Endothelial cell of umbilical vein (primary cell): Measurements from ENCODE around the gene INPP5K. TPM values are rescaled to one million over a fixed set of nuclear protein-coding genes. Genes with fewer than 3 reads are reported as not detected.

Experiments
- BruUV-seq: library from RNA; stranded (reverse); fragments of 400-500 nt; replicated peaks from 2 replicates; lab custom pipeline; 2021; lab: Mats Ljungman, UMichigan
- CTCF ChIA-PET: fragments of 300-600, 350-600 bp; sonication (Branson Sonifier 250); formaldehyde crosslinking; loops from one replicate; lab custom pipeline; 2021; ENCODE audit warnings: antibody characterized with exemption, inconsistent platforms; lab: Charles Lee
- POLR2A ChIA-PET: fragments of 300-600, 350-600 bp; sonication (Branson Sonifier 250); formaldehyde crosslinking; loops from one replicate; lab custom pipeline; 2021; ENCODE audit warnings: antibody characterized with exemption, inconsistent platforms; lab: Charles Lee
- DNase-seq: peaks from one replicate; pipeline ENCODE4 v3.0.0-alpha.2; 2011; ENCODE audit warnings: low read depth, low spot score
- FAIRE-seq: peaks from 2 replicates; lab custom pipeline; 2011; peaks lifted over from hg19 to GRCh38; lab: Jason Lieb, UNC
- H2AFZ ChIP-seq: 2 replicates; pipeline ENCODE4 v1.6.0; 2012; ENCODE audit warnings: low read depth, low read length, control low read depth, inconsistent platforms
- H3K27ac ChIP-seq: 2 replicates; pipeline ENCODE4 v1.5.1; 2011; ENCODE audit warnings: low read depth, mild to moderate bottlenecking, control low read depth, low read length, moderate library complexity; ENCODE audit not compliant: insufficient read depth
- H3K27me3 ChIP-seq, 2 experiments: 2 replicates each; pipeline versions ENCODE4 v1.6.0 to v1.6.1; 2011; ENCODE audit warnings: low read length in 2 of 2, mixed read lengths in 1 of 2; ENCODE audit not compliant: control insufficient read depth in 2 of 2, insufficient read depth in 2 of 2
- H3K36me3 ChIP-seq, 2 experiments: 2 replicates in 1 of 2; 3 replicates in 1 of 2; pipeline ENCODE4 v1.5.1; 2011; ENCODE audit warnings: low read length in 2 of 2, mild to moderate bottlenecking in 1 of 2, moderate library complexity in 1 of 2; ENCODE audit not compliant: control insufficient read depth in 2 of 2, insufficient read depth in 2 of 2; ENCODE audit errors: extremely low read depth in 1 of 2
- H3K4me1 ChIP-seq: 3 replicates; pipeline ENCODE4 v1.5.1; 2011; ENCODE audit warnings: mild to moderate bottlenecking, low read length; ENCODE audit not compliant: control insufficient read depth, insufficient read depth; ENCODE audit errors: extremely low read depth
- H3K4me2 ChIP-seq: 2 replicates; pipeline ENCODE4 v1.6.1; 2011; ENCODE audit warnings: low read length, control low read depth, mixed read lengths; ENCODE audit not compliant: insufficient read depth
- H3K4me3 ChIP-seq, 3 experiments: fragments of 200-600 bp in 1 of 3; sonication (generic), shearing (Covaris generic) in 1 of 3; replicated peaks in 1 of 3; 2 replicates each; pipeline ENCODE4 v1.5.1; 2011 to 2016; ENCODE audit warnings: control low read depth in 3 of 3, low read length in 3 of 3, mild to moderate bottlenecking in 2 of 3, inconsistent platforms in 1 of 3, low read depth in 1 of 3, moderate library complexity in 1 of 3; ENCODE audit not compliant: insufficient read depth in 1 of 3
- H3K79me2 ChIP-seq: 2 replicates; pipeline ENCODE4 v1.6.0; 2012; ENCODE audit warnings: low read length, inconsistent platforms; ENCODE audit not compliant: control insufficient read depth, insufficient read depth
- H3K9ac ChIP-seq: replicated peaks from 2 replicates; pipeline ENCODE3; 2011; ENCODE audit warnings: low read length, control low read depth; ENCODE audit not compliant: insufficient read depth; ENCODE audit errors: extremely low read depth
- H3K9me1 ChIP-seq: replicated peaks from 3 replicates; pipeline ENCODE4 v1.6.0; 2011; ENCODE audit warnings: mild to moderate bottlenecking, low read length; ENCODE audit not compliant: control insufficient read depth, insufficient read depth; ENCODE audit errors: extremely low read depth
- H3K9me3 ChIP-seq: replicated peaks from 2 replicates; pipeline ENCODE4 v1.5.1; 2012; ENCODE audit warnings: low read length, inconsistent platforms; ENCODE audit not compliant: control insufficient read depth, insufficient read depth
- H4K20me1 ChIP-seq: replicated peaks from 2 replicates; pipeline ENCODE3; 2011; ENCODE audit warnings: mild to moderate bottlenecking, low read length; ENCODE audit not compliant: control insufficient read depth, insufficient read depth; ENCODE audit errors: extremely low read depth
- CTCF ChIP-seq, 2 donors: IDR thresholded peaks; 1 replicate in 1 of 2; 2 replicates in 1 of 2; pipeline ENCODE4 v1.5.1; 2011; ENCODE audit warnings: low read length in 2 of 2, mild to moderate bottlenecking in 2 of 2, moderate library complexity in 2 of 2, control low read depth in 1 of 2, inconsistent platforms in 1 of 2, low read depth in 1 of 2; ENCODE audit not compliant: insufficient read depth in 1 of 2; ENCODE audit errors: extremely low read depth in 1 of 2
- EZH2 ChIP-seq: IDR thresholded peaks from 2 replicates; pipeline ENCODE4 v1.6.1; 2012; ENCODE audit warnings: borderline replicate concordance, low read depth, mild to moderate bottlenecking, moderate library complexity, low read length, inconsistent platforms; ENCODE audit not compliant: severe bottlenecking
- FOS ChIP-seq: IDR thresholded peaks from 2 replicates; pipeline ENCODE4 v1.6.1; 2011; ENCODE audit warnings: mild to moderate bottlenecking, low read length, moderate library complexity, borderline replicate concordance; ENCODE audit not compliant: insufficient read depth
- GATA2 ChIP-seq: IDR thresholded peaks from 2 replicates; pipeline ENCODE4 v1.7.0; 2011; ENCODE audit warnings: low read depth, mild to moderate bottlenecking, moderate library complexity, mixed read lengths, low read length; ENCODE audit not compliant: insufficient read length, insufficient read depth
- JUN ChIP-seq: IDR thresholded peaks from 2 replicates; pipeline ENCODE4 v1.6.1; 2011; ENCODE audit warnings: borderline replicate concordance, low read depth; ENCODE audit not compliant: insufficient read length, insufficient read depth
- MAX ChIP-seq: IDR thresholded peaks from 2 replicates; pipeline ENCODE4 v1.6.1; 2011; ENCODE audit not compliant: insufficient read depth, insufficient read length
- MYC ChIP-seq: IDR thresholded peaks from one replicate; pipeline ENCODE4 v1.6.1; 2011; ENCODE audit warnings: mild to moderate bottlenecking, low read depth, low read length
- POLR2A ChIP-seq: IDR thresholded peaks from 2 replicates; pipeline ENCODE4 v1.6.1; 2012; ENCODE audit warnings: low read depth, mild to moderate bottlenecking, control low read depth, low read length
- POLR2AphosphoS5 ChIP-seq: IDR thresholded peaks from 2 replicates; pipeline ENCODE4 v1.6.1; 2012; ENCODE audit warnings: low read depth, mild to moderate bottlenecking, control low read depth, low read length, moderate library complexity; ENCODE audit not compliant: insufficient read depth
- dilution Hi-C: fragments of 300-500 bp; cut with MboI; formaldehyde crosslinking; loops from one replicate; pipeline ENCODE4 v1.15.0; 2019; ENCODE audit warnings: low sequenced_read_pairs; ENCODE audit not compliant: extremely low pct_ligation_motif_present
- intact Hi-C: fragments of 100-400 bp; cut with micrococcal nuclease; formaldehyde crosslinking; loops from one replicate; pipeline ENCODE4 v1.10.0; 2022
- polyA plus RNA-seq, 4 experiments: library from polyadenylated mRNA; depleted of rRNA in 3 of 4; stranded (reverse) in 3 of 4; unstranded in 1 of 4; fragments of >200 nt; gene quantifications; 2 replicates each; pipeline versions ENCODE4 v1.2.1 to v1.2.3, GENCODE V29; 2011 to 2012; ENCODE audit warnings: missing spikeins in 1 of 4
- total RNA-seq: library from RNA; stranded (reverse); gene quantifications from 2 replicates; pipeline ENCODE4 v1.2.3, GENCODE V29; 2021

Gene INPP5K
- total and polyA plus RNA-seq, 2 donors (not counting 3 experiments of a cell fraction or from before 2014, with no cell fraction given) = 44.2 to 54.1 TPM

GRCh38 chr17:1462164-1463112 lies 54.0 kb downstream of the INPP5K start:
- ChIA-PET POLR2A (no interaction called here), CTCF (interaction anchor here (1.1 to 6.0 kb wide), 3 partner anchors 10 to 97 kb away, joined by 3 to 30 read pairs (median 18); partner anchors contain the start of gene INPP5K)
- intact Hi-C loops = no loop called here
- H3K9ac ChIP-seq = no peak overlapping the region
- TF ChIP-seq MYC = no peak
- TF ChIP-seq JUN = no peak
- TF ChIP-seq CTCF (IDR thresholded peaks at IDR 0.05; ENCODE audit: extremely low read depth in 1 of 2, insufficient read depth in 1 of 2, low read depth in 1 of 2, low read length in 2 of 2) = no peak
- no peak for TF ChIP-seq GATA2
- TF ChIP-seq FOS = no peak
- TF ChIP-seq POLR2AphosphoS5 = no peak
- no peak for TF ChIP-seq EZH2
- no peak for TF ChIP-seq MAX
- no peak for TF ChIP-seq POLR2A
- no peaks in the 10 kb centered on the region for H3K27me3 ChIP-seq
- H3K36me3 ChIP-seq = peaks cover 0 to 14% of the 10 kb centered on the region in 2 experiments
- no peaks in the 10 kb centered on the region for H3K9me1 ChIP-seq
- dilution Hi-C loops = no loop called here
- H3K4me3 ChIP-seq = no peak overlapping the region
- H3K27ac ChIP-seq = no peak overlapping the region
- H3K9me3 ChIP-seq = no peaks in the 10 kb centered on the region
- H3K79me2 ChIP-seq = no peaks in the 10 kb centered on the region
- no peak overlapping the region for H2AFZ ChIP-seq
- DNase-seq = no peak
- no peaks in the 10 kb centered on the region for H4K20me1 ChIP-seq
- peak; percentile 61 for FAIRE-seq
- no peak overlapping the region for H3K4me2 ChIP-seq
- no TSS peak for BruUV-seq
- H3K4me1 ChIP-seq = peaks cover 16% of the 10 kb centered on the region
